Measurements from ENCODE around the gene STX7. TPM values are rescaled to one million over a fixed set of nuclear protein-coding genes. Genes with fewer than 3 reads are reported as not detected.

The STX7 gene
- total RNA-seq, 1 donor from 2014 or later, result 29.7 TPM

- Histone ChIP-seq H3K36me3 (ENCODE audit: control insufficient read depth, insufficient read depth, low read length) (no peaks in the 10 kb centered on the region), H3K27me3 (ENCODE audit: control insufficient read depth, insufficient read depth, low read length) (no peaks in the 10 kb centered on the region), H3K4me3 (ENCODE audit: low read depth, low read length) (no peak overlapping the region)
- DNase-seq (ENCODE audit: low read depth) (no peak), FAIRE-seq (no peak)
- no peak for TF ChIP-seq CTCF (IDR thresholded peaks at IDR 0.05; ENCODE audit: insufficient read depth, low read length, severe bottlenecking)
Observed at GRCh38 chr6:132478674-132479073, 34.2 kb downstream of the STX7 start.

GRCh38 chr6:132478266-132478665 is 34.6 kb downstream of the STX7 start:
- Histone ChIP-seq H3K36me3 (ENCODE audit: control insufficient read depth, insufficient read depth, low read length) (no peaks in the 10 kb centered on the region), H3K4me3 (ENCODE audit: low read depth, low read length) (no peak overlapping the region), H3K27me3 (ENCODE audit: control insufficient read depth, insufficient read depth, low read length) (no peaks in the 10 kb centered on the region)
- no peak for TF ChIP-seq CTCF (IDR thresholded peaks at IDR 0.05; ENCODE audit: insufficient read depth, low read length, severe bottlenecking)
- FAIRE-seq, result no peak
- DNase-seq (ENCODE audit: low read depth), result no peak

GRCh38 chr6:132476688-132477087 is 36.2 kb downstream of the STX7 start:
- Histone ChIP-seq H3K27me3 (ENCODE audit: control insufficient read depth, insufficient read depth, low read length) (no peaks in the 10 kb centered on the region), H3K36me3 (ENCODE audit: control insufficient read depth, insufficient read depth, low read length) (peaks cover 1% of the 10 kb centered on the region), H3K4me3 (ENCODE audit: low read depth, low read length) (no peak overlapping the region)
- no peak for DNase-seq (ENCODE audit: low read depth)
- no peak for TF ChIP-seq CTCF (IDR thresholded peaks at IDR 0.05; ENCODE audit: insufficient read depth, low read length, severe bottlenecking)
- no peak for FAIRE-seq

- FAIRE-seq, result no peak
Observed at GRCh38 chr6:132475925-132476324, 37.0 kb downstream of the STX7 start.

GRCh38 chr6:132471787-132472186 is 41.1 kb downstream of the STX7 start:
- no peak overlapping the region for H3K4me3 ChIP-seq (ENCODE audit: low read depth, low read length)
- peaks cover 5% of the 10 kb centered on the region for H3K36me3 ChIP-seq (ENCODE audit: control insufficient read depth, insufficient read depth, low read length)
- no peak for DNase-seq (ENCODE audit: low read depth)
- no peak for TF ChIP-seq CTCF (IDR thresholded peaks at IDR 0.05; ENCODE audit: insufficient read depth, low read length, severe bottlenecking)
- no peaks in the 10 kb centered on the region for H3K27me3 ChIP-seq (ENCODE audit: control insufficient read depth, insufficient read depth, low read length)
- FAIRE-seq, result no peak

More at GRCh38 chr6:132475925-132476324, 37.0 kb downstream of the STX7 start:
- Histone ChIP-seq H3K36me3 (ENCODE audit: control insufficient read depth, insufficient read depth, low read length) (peaks cover 1% of the 10 kb centered on the region), H3K4me3 (ENCODE audit: low read depth, low read length) (no peak overlapping the region), H3K27me3 (ENCODE audit: control insufficient read depth, insufficient read depth, low read length) (no peaks in the 10 kb centered on the region)
- no peak for TF ChIP-seq CTCF (IDR thresholded peaks at IDR 0.05; ENCODE audit: insufficient read depth, low read length, severe bottlenecking)
- no peak for DNase-seq (ENCODE audit: low read depth)

GRCh38 chr6:132466952-132467351 is 46.0 kb downstream of the STX7 start:
- no peak for TF ChIP-seq CTCF (IDR thresholded peaks at IDR 0.05; ENCODE audit: insufficient read depth, low read length, severe bottlenecking)
- Histone ChIP-seq H3K36me3 (ENCODE audit: control insufficient read depth, insufficient read depth, low read length) (peaks cover 14% of the 10 kb centered on the region), H3K27me3 (ENCODE audit: control insufficient read depth, insufficient read depth, low read length) (no peaks in the 10 kb centered on the region), H3K4me3 (ENCODE audit: low read depth, low read length) (no peak overlapping the region)
- FAIRE-seq (no peak), DNase-seq (ENCODE audit: low read depth) (no peak)

Data from bronchial epithelial cell (primary cell).